GM21619 (cell line): ENCODE measurements around the gene PIAS4.
"Not testable (repeated sequence)": the region's sequence is repeated elsewhere in the genome, so short reads cannot be mapped to it uniquely, and the experiment has no call there.

Experiments
- ATAC-seq: cut with Tn5 transposase; IDR thresholded peaks from one replicate; pipeline ENCODE4 v1.9.1; 2021; ENCODE audit not compliant: unreplicated experiment

Gene PIAS4

DNA sequence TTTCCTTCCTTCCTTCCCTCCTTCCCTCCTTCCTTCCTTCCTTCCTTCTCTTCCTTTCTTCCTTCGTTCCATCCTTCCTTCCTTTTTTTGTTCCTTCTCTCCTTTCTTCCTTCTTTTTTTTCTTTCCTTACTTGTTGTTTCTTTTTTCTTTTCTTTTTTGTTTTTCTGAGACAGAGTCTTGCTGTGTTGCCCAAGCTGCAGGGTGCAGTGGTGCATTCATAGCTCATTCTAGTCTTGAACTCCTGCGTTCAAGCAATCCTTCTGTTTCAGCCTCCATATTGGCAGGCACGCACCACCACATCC is 16.8 kb upstream of the PIAS4 start:
- ATAC-seq = no peak

DNA sequence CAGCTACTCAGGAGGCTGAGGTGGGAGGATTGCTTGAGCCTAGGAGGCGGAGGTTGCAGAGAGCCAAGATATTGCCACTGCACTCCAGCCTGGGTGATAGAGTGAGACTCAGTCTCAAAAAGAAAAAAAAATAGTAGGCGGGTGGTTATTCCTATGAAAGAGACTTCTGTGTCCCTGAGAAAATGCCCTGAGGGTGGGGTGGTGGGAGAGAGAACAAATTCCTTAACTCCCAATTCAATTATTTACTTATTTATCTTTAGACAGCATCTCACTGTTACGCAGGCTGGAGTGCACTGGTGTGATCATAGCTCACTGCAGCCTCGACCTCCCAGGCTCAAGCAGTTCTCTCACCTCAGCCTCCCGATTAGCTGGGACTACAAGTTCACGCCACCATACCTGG is 11.9 kb upstream of the PIAS4 start:
- no peak for ATAC-seq

DNA sequence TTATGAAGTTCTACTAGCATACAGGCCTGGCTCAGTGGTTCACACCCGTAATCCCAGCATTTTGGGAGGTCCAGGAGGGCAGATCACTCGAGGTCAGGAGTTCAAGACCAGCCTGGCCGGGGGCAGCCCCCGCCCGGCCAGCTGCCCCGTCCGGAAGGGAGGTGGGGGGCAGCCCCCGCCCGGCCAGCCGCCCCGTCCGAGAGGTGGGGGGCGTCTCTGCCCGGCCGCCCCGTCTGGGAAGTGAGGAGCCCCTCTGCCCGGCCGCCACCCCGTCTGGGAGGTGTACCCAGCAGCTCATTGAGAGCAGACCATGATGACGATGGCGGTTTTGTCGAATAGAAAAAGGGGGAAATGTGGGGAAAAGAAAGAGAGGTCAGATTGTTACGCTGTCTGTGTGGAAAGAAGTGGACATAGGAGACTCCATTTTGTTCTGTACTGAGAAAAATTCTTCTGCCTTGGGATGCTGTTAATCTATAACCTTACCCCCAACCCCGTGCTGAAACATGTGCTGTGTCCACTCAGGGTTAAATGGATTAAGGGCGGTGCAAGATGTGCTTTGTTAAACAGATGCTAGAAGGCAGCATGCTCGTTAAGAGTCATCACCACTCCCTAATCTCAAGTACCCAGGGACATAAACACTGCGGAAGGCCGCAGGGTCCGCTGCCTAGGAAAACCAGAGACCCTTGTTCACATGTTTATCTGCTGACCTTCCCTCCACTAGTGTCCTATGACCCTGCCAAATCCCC is 8.7 kb upstream of the PIAS4 start:
- ATAC-seq = not testable (repeated sequence)

DNA sequence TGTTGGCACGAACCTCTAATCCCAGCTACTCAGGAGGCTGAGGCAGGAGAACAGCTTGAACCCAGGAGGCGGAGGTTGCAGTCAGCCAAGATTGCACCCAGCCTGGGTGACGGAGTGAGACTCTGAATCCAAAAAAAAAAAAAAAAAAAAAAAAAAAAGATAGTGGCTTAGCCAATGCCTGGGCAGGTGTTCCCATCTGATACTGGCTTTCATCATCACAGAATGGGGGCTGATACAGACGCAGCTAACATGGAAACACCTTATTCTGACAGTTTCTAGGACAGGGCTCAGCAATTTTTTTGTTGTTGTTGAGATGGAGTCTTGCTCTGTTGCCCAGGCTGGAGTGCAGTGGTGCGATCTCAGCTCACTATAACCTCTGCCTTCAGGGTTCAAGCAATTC is 6.7 kb upstream of the PIAS4 start:
- ATAC-seq = not testable (repeated sequence)

DNA sequence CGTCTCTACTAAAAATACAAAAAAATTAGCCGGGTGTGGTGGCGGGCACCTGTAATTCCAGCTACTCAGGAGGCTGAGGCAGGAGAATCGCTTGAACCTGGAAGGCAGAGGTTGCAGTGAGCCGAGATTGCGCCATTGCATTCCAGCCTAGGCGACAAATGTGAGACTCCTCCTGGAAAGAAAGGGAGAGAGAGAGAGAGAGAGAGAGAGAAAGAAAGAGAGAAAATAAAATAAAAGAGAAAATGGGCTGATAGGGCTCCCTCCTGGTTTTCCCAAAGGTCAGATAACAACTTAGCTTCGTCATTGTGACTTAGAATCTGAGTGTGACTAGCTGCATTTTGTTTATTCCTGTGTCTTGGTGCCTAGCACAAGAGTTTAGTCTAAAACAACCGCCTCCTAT is 2.1 kb upstream of the PIAS4 start:
- not testable (repeated sequence) for ATAC-seq

DNA sequence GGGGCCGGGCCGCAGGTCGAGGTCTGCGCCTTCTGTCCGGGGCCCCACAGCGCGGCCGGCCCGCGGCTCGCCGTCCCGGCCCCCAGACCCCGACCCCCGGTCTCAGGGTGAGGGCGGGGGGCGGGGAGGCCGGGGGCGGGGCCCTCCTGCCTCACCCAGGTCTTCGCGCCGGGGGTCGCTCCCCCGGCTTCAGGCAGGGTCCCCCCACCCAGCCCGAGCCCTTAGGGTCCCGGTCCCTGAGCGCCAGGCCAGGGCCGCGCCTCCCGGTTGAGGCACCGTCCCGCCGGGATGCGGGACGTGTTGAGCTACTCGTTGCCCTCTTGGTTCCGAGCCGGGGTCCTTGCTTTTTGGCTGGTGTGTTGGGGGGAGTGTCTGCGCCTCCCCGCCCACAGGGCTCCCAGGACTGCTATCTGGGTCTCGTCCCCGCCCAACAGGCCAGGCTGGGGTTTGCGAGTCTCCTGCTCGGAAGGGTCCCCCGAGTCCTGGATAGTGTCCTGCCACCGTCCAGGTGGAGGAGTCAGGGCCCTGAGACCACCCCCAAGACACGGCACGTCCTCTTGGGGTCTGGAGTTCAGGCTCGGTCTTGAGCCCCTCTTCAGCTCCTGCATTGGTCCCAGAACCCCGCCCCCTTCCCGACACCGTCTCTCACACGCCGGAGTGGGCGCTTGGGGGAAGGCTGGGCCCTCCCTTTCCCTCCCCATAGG is 452 bp downstream of the PIAS4 start:
- peak; percentile 9 for ATAC-seq

DNA sequence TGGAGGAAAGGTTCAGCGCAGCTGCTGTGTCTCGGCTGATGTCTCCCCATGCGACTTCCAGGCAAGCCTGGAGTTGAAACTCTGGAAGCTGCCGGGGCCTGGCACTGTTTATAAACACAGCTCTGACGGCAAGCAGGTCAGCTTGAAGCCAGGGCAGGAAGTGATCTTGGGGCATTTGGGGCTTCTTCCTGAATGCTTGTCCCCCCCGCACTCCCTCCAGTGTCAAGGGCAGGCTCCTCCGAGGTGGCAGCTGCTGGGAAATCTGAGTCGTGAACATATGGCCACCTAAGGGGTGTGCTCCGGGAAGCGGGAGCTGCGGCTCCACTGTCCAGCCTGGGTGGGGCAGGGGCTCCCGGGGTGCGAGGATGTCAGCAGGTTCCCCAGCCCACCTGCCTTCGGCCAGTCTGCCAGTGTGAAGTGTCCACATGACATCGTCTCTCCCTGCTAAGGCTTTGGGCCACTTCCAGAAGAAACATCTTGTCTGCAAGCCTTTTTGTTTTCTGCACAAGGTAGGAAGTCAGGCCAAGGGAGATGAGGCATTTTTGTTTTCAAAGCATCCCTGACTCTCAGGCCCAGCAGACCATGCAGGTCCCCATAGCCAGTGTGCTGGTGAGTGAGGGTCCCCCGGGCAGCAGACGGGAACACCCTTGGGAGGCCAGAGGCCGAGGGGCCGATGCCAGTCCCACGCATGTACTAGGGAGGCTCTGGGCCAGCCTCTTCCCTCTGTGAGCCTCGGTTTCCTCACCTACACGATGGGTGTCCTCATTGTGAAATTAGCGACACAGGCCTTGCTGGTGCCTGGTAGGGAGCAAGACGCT is 2.7 kb downstream of the PIAS4 start:
- ATAC-seq = no peak

DNA sequence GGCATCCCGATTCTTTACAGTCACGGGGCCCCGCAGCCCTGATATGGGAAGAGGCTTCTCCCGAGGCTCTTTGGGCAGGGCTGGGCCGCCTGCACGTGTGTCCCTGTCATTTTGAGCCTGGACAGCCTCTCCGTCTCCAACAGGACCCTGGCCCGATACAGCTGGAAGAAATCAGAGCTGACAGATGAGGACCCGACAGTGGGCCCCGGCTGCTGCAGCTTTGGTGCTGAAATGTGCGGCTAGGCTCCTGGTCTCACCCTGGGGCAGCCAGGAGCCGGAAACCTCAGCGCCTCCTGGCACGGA is 3.2 kb downstream of the PIAS4 start:
- no peak for ATAC-seq

DNA sequence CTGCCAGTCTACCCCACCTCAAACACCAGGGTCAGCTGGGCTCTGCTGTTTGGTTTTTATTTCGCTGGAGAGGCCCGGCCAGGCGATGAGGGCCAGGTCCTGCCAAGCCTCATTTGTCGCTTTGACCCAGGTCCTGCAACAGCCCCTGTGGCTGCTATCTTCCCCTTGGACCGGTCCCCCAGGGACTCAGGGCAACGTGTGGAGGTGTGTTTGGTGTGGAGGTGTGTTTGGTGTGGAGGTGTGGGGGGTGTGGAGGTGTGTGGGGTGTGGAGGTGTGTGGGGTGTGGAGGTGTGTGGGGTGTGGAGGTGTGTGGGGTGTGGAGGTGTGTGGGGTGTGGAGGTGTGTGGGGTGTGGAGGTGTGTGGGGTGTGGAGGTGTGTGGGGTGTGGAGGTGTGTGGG is 3.9 kb downstream of the PIAS4 start:
- not testable (repeated sequence) for ATAC-seq

DNA sequence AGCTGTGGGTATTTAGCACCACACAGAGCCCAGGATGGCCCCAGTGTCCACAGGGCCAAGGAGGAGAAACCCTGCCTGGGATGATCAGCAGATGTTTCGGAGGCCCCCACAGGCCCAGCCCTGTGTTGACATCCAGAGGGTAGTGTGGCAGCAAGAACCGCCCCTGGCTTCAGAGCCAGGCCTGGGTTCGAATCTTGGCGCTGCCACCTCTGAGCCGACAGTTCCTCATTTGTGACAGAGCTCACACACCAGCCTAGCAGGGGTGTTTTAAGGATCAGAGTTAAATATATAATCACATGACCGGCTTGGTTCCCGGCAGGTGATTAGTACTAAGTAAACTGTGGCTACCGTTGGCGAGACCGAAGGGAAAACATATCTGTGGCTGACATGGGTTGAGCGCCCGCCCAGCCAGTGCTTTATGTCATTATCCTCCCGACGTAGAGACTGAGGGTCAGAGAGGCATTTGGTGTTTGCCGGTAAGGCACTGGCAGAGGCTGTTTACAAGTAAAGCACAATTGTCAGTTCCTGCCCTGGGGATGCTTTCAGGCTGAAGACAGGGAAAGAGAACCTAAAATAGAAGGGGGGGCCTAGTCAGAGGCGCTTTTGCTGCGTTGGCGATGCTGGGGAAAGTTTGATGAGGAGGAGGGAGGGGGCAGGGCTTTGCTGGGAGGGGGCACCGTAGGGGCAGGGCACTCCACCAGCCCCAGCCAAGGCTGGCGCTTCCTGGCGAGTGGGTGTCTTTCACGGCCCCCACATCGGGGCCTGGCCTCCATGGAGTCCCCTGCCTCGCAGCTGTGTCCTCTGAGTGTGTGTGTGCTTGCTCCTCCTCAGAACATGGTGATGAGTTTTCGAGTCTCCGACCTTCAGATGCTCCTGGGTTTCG is 4.8 kb downstream of the PIAS4 start:
- no peak for ATAC-seq

DNA sequence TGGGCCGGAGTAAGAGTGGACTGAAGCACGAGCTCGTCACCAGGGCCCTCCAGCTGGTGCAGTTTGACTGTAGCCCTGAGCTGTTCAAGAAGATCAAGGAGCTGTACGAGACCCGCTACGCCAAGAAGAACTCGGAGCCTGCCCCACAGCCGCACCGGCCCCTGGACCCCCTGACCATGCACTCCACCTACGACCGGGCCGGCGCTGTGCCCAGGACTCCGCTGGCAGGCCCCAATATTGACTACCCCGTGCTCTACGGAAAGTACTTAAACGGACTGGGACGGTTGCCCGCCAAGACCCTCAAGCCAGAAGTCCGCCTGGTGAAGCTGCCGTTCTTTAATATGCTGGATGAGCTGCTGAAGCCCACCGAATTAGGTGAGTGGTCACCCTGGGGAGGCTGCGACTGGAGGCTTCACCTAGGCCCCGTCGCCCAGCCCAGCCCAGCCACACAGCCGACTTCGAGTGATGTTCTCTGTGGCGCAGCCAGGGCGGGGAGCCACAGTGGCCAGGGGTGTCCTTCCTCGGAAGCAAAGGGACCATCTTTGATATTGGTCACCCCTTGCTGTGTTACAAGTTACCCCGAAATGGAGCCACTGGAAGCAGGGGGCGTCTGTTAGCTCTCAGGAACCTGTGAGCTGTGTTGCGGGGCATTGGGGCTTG is 5.6 kb downstream of the PIAS4 start:
- no peak for ATAC-seq

DNA sequence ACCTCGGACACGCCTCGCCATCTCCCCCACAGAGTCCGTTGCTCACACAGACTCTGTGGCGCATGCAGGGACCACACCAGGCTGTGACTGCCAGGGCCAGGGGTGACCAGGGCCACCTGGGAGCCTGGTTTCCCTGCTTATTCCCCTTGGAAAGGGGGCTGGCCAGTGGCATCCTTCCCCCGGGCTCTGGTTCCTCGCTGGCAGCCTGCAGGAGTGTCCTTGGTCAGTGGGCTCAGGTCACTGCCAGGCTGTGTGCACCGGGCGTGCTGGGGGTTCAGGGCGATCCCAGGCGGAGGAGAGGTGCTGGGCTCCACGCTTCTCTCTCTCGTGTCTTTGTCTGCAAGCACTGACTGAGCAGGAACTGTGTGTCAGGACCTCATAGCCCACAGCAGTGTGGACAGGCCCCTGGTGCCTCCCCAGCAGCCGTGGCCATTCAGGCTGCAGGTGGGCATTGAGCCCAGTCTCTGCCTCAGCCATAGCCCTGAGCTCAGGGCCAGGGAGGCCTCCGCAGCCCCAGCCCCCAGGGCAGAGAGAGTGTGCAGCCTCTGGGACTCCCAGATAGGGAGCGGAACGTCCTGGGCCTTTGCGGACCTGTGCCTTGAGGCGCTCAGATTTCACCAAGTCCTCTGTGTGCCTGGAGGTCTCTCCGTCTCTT is 6.5 kb downstream of the PIAS4 start:
- no peak for ATAC-seq

DNA sequence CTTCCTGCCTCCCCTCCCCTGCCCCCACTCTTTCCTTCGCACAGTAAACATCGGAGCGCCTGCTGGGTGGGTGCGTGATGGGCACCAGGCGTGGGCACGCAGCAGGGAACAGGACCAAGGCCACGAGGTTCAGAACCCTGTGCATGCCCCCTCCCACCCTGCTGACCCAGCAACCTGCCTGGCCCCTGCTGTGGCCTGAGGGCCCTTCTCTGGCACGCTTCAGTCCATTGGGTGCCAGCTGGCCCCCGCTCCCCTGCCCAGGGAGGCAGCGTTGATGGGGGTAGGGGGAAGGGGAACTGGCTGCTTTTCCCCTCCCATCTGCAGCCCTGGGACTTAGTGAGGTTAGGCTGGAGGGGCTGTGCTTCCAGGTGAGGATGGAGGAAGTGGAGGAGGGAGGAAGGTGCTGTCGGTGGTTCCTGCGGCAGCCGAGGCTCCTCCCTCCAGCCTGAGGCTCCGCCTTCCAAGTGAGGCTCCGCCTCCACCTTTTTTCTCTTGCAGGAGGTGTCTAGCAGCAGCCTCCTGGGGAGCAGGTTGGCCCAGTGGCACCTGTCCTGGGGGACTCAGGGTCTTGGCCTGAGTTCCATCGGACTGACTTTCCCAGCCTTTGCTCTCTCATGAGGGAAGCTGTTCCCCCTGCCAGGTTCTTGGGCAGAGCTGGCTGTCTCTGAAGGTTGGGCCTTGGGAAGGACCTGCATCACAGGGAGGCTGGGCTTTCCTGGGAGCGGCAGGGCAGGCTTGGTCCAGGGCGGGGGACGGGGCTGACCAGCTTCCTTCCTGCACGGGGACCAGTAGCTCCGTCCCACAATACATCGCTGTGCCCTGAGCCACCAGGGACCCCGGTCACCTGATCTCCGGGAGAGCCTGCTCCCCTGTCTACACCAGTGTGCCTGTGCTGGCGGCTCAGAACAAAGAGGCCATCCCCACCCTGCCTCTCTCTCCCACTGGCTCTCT is 7.3 kb downstream of the PIAS4 start:
- no peak for ATAC-seq

DNA sequence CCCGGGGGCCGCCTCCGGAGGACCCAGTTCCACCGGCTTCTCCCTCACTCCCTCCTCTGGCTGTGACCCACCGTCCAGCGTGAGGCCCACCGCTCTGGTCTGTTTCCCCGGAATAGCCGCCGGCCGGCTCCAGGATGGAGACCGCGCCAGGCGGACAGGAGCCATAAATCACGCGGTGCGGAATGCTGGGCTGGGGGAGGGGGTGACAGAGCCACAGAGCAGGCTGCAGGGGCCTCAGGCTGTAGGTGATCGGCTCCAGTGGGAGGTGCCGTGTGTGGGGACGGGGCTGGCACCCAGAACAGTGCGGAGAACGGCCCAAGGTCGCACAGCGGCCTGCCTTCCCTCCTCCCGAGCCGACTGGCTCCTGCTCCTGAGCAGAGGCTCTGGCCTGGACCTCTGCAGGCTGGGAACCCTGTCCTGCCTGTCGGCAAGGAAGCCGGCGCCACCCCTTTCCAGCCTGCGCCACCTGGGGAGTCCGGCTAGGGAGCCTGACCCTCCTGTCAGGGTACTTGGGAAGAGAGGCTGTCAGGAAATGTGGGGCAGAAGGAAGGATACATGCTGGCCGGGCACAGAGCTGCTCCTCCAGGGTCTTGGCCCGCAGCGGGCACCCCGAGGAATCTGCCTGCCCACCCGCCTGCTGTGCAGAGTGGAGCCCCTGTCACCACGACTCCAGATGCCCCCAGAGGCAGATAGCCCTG is 8.3 kb downstream of the PIAS4 start:
- ATAC-seq = no peak

DNA sequence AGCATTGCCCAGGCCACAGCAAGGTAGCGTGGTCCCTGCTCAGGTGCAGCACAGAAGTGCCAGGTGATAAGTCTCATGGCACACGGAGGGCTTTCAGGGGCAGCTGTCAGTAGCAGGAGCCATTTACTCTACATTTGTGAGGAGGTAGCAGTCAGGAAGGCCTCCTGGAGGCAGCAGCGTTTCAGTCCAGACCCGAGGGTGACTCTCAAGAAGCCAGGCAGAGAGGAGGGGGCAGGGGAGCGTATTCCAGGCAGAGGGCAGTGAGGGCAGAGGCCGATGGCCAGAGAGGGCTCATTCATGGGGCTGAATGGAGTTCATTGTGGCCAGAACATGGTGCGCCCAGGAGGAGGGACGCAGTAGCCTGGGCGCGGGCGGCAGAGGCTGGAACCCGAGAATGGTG is 8.9 kb downstream of the PIAS4 start:
- ATAC-seq = no peak

DNA sequence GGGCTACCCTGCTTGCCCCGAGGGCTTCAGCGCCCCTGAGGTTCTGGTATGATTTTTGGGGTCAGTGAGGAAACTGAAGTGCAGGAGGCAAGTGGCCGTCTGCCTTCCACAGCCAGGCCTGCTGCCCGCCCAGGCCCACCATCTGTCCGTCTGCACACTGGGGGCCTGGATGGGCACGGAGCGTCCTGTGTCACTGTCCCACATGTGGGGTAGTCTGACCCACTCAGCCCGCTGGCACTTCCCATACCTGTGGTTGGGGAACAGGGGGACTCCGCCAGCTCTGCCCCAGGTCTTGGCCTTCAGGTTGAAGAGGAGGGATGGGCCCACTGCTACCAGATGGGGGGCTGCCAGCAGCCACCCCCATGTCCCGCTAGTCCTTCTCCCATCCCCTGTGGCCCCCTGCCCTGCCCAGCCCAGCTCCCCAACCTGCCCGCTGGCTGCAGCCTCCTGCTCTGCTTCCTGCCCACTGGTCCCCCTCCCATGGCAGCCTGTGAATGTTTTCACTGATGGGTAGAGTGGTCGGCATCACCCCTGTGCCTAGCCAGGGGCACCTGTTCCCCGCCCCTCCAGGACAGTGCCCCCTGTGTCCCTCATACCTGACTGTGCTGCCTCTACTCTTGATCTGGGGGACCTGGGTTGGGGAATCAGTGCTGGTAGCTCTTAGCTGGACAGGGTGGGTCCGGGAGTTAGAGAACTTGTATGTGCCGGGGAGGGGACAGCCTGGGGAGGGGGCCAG is 9.5 kb downstream of the PIAS4 start:
- no peak for ATAC-seq

DNA sequence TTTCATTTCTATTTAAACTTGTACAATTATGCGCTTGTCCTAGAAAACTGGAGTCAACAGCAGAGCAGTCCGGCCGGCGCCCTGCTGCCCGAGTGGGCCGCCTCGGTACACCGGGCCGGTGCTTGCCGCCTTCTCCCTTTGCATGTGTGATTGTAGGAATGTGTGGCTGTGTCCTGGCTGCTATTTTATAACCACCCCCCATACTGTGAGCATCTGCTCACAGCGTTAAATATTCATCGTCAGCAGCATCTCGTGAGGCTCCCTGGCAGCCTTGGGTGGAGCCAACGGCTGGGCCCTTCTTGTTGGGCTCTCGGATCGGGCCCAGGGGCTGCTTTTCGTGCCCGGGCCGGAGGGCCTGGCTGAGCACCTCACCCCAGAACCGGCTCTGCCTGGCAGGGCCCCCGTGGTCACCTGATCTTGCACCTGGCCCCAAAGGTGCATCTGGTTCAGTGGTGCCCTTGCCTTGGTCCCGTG is 10.6 kb downstream of the PIAS4 start:
- no peak for ATAC-seq
